Measurements from ENCODE around the gene PCTP.

- TF ChIP-seq, protein P1, sequence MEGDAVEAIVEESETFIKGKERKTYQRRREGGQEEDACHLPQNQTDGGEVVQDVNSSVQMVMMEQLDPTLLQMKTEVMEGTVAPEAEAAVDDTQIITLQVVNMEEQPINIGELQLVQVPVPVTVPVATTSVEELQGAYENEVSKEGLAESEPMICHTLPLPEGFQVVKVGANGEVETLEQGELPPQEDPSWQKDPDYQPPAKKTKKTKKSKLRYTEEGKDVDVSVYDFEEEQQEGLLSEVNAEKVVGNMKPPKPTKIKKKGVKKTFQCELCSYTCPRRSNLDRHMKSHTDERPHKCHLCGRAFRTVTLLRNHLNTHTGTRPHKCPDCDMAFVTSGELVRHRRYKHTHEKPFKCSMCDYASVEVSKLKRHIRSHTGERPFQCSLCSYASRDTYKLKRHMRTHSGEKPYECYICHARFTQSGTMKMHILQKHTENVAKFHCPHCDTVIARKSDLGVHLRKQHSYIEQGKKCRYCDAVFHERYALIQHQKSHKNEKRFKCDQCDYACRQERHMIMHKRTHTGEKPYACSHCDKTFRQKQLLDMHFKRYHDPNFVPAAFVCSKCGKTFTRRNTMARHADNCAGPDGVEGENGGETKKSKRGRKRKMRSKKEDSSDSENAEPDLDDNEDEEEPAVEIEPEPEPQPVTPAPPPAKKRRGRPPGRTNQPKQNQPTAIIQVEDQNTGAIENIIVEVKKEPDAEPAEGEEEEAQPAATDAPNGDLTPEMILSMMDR (IDR thresholded peaks at IDR 0.05; ENCODE audit: poor library complexity), result no peak
- no peak for TF ChIP-seq EZH2 (IDR thresholded peaks at IDR 0.05; ENCODE audit: borderline replicate concordance)
Observed at GRCh38 chr17:55814377-55814776, 63.5 kb downstream of the PCTP start.
